Chondrocyte (in vitro differentiated cells): ENCODE results near the gene PCNT. TPM values are rescaled to one million over a fixed set of nuclear protein-coding genes. Genes with fewer than 3 reads are reported as not detected.
"Not testable (repeated sequence)": the region's sequence is repeated elsewhere in the genome, so short reads cannot be mapped to it uniquely, and the experiment has no call there.

ENCODE experiments used
- DNase-seq: peaks from one replicate; pipeline ENCODE4 v3.0.0; 2021; ENCODE audit warnings: mixed read lengths, low spot score
- H3K27ac Mint-ChIP-seq: one replicate; pipeline ENCODE4 v1.8.0; 2021; ENCODE audit warnings: mild to moderate bottlenecking, moderate library complexity, mixed read lengths; ENCODE audit not compliant: unreplicated experiment
- H3K27me3 Mint-ChIP-seq: 2 replicates; pipeline ENCODE4 v1.8.0; 2021; ENCODE audit warnings: low read depth, mixed read lengths
- H3K36me3 Mint-ChIP-seq: 2 replicates; pipeline ENCODE4 v1.8.0; 2021; ENCODE audit warnings: low read depth, mixed read lengths
- H3K4me1 Mint-ChIP-seq: 2 replicates; pipeline ENCODE4 v1.8.0; 2021; ENCODE audit warnings: low read depth, mild to moderate bottlenecking, mixed read lengths
- H3K4me3 Mint-ChIP-seq: one replicate; pipeline ENCODE4 v1.8.0; 2021; ENCODE audit warnings: mild to moderate bottlenecking, moderate library complexity, mixed read lengths; ENCODE audit not compliant: unreplicated experiment
- H3K9me3 Mint-ChIP-seq: 2 replicates; pipeline ENCODE4 v1.8.0; 2021; ENCODE audit warnings: low read depth, mixed read lengths
- CTCF ChIP-seq: fragments of 200-600 bp; sonication (generic); IDR thresholded peaks from 2 replicates; pipeline ENCODE4 v1.5.0; 2021; ENCODE audit warnings: antibody characterized with exemption, mild to moderate bottlenecking, moderate library complexity
- total RNA-seq: library from RNA; stranded (reverse); gene quantifications from 3 replicates; pipeline ENCODE4 v1.2.1, GENCODE V29; 2021

PCNT gene
- total RNA-seq, 1 donor from 2014 or later = 29.9 TPM

DNA sequence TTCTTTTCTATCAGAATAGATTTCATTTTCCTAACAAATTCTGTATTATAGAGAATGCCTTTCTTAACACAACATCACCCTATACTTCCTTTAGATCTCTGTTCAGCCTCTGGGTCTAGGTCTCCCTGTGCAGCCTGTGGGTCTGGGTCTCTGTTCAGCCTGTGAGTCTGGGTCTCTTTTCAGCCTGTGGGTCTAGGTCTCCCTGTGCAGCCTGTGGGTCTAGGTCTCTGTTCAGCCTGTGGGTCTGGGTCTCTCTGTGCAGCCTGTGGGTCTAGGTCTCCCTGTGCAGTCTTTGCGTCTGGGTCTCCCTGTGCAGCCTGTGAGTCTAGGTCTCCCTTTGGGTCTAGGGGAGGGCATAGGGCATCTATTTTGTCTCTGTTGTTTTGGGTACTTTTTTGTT, 75.2 kb downstream of the PCNT start:
- peaks cover 34% of the 10 kb centered on the region for H3K36me3 Mint-ChIP-seq
- no peak for TF ChIP-seq CTCF

GRCh38 chr21:46399686-46400085, 75.7 kb downstream of the PCNT start:
- H3K27ac Mint-ChIP-seq = no peak overlapping the region
- no peak for TF ChIP-seq CTCF
- no peaks in the 10 kb centered on the region for H3K27me3 Mint-ChIP-seq
- H3K36me3 Mint-ChIP-seq = peaks cover 36% of the 10 kb centered on the region
- H3K4me3 Mint-ChIP-seq = no peak overlapping the region
- no peaks in the 10 kb centered on the region for H3K9me3 Mint-ChIP-seq
- peak; percentile 46 for DNase-seq
- no peaks in the 10 kb centered on the region for H3K4me1 Mint-ChIP-seq

More for the DNA sequence above, 75.2 kb downstream of the PCNT start:
- no peak overlapping the region for H3K4me3 Mint-ChIP-seq
- no peaks in the 10 kb centered on the region for H3K27me3 Mint-ChIP-seq
- no peaks in the 10 kb centered on the region for H3K4me1 Mint-ChIP-seq
- H3K27ac Mint-ChIP-seq = no peak overlapping the region
- no peaks in the 10 kb centered on the region for H3K9me3 Mint-ChIP-seq
- DNase-seq = peak; percentile 20

GRCh38 chr21:46401186-46401910, 77.4 kb downstream of the PCNT start:
- Mint-ChIP-seq H3K9me3 (no peaks in the 10 kb centered on the region), H3K27me3 (no peaks in the 10 kb centered on the region), H3K27ac (no peak overlapping the region), H3K4me1 (no peaks in the 10 kb centered on the region), H3K4me3 (no peak overlapping the region), H3K36me3 (peaks cover 36% of the 10 kb centered on the region)
- DNase-seq = peak; percentile 61
- TF ChIP-seq CTCF = no peak

DNA sequence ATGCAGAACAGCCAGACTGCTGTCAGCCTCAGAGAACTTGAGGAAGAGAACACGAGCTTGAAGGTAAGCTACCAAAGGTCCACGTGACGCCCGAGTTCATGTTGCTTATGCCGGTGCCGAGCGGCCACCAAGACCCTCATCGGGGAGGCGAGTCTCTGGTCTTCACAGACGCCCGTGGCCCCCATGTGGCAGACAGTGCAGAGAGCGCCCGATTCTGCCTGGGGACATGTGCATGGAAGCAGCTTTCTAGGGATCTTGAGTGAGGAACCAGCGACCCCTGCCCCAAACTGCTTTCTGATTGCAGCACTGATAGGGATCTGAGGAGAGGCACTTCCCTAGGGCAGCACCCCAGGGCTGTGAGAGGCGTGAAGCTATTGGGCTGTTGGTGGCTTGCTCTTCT, 78.5 kb downstream of the PCNT start:
- TF ChIP-seq CTCF = no peak
- H3K27me3 Mint-ChIP-seq = no peaks in the 10 kb centered on the region
- H3K27ac Mint-ChIP-seq = no peak overlapping the region
- H3K9me3 Mint-ChIP-seq = no peaks in the 10 kb centered on the region
- DNase-seq = peak; percentile 70
- no peak overlapping the region for H3K4me3 Mint-ChIP-seq
- no peaks in the 10 kb centered on the region for H3K4me1 Mint-ChIP-seq
- peaks cover 36% of the 10 kb centered on the region for H3K36me3 Mint-ChIP-seq

GRCh38 chr21:46403234-46403811, 79.4 kb downstream of the PCNT start:
- DNase-seq = peak; percentile 10
- H3K36me3 Mint-ChIP-seq = peaks cover 35% of the 10 kb centered on the region
- H3K4me3 Mint-ChIP-seq, H3K27ac Mint-ChIP-seq, H3K9me3 Mint-ChIP-seq, H3K27me3 Mint-ChIP-seq, H3K4me1 Mint-ChIP-seq: not testable (repeated sequence)

- no peak overlapping the region for H3K27ac Mint-ChIP-seq
- no peaks in the 10 kb centered on the region for H3K27me3 Mint-ChIP-seq
- no peak for TF ChIP-seq CTCF
- H3K36me3 Mint-ChIP-seq = peaks cover 31% of the 10 kb centered on the region
- no peaks in the 10 kb centered on the region for H3K9me3 Mint-ChIP-seq
- peak; percentile 17 for DNase-seq
- H3K4me1 Mint-ChIP-seq = no peaks in the 10 kb centered on the region
- no peak overlapping the region for H3K4me3 Mint-ChIP-seq
Observed at GRCh38 chr21:46404306-46404705, 80.3 kb downstream of the PCNT start.
